ENCODE results near the gene SMIM11.

DNA sequence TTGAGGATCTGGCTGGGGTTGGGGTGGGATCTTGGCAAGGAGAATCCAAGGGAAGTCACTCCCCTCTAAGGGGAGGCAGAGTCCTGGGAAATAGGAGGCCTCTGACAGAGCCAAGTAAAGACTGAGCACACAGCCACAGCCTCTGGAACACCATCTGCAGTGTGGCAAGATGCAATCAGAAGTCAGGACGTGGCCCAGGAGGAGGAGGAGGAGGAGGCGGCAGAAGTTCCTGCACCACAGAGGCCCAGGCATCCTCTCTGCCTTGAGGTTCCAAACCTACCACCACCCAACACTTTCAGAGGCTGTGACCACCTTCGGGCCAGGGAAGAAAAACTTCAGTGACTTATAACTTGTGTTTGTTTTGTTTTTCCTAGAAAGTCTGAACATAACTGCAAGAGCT, 35.2 kb upstream of the SMIM11 start:
- TF ChIP-seq, protein P1, sequence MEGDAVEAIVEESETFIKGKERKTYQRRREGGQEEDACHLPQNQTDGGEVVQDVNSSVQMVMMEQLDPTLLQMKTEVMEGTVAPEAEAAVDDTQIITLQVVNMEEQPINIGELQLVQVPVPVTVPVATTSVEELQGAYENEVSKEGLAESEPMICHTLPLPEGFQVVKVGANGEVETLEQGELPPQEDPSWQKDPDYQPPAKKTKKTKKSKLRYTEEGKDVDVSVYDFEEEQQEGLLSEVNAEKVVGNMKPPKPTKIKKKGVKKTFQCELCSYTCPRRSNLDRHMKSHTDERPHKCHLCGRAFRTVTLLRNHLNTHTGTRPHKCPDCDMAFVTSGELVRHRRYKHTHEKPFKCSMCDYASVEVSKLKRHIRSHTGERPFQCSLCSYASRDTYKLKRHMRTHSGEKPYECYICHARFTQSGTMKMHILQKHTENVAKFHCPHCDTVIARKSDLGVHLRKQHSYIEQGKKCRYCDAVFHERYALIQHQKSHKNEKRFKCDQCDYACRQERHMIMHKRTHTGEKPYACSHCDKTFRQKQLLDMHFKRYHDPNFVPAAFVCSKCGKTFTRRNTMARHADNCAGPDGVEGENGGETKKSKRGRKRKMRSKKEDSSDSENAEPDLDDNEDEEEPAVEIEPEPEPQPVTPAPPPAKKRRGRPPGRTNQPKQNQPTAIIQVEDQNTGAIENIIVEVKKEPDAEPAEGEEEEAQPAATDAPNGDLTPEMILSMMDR (conservative IDR thresholded peaks at IDR 0.05; ENCODE audit: low read depth, low read length): no peak
- TF ChIP-seq EZH2 (IDR thresholded peaks at IDR 0.05; ENCODE audit: borderline replicate concordance, low read depth, low read length, poor library complexity, severe bottlenecking): no peak

Measured in A673 (cell line).